HG02571 (cell line): ENCODE data around the gene ACVR1B.

Experiments
- ATAC-seq: cut with Tn5 transposase; IDR thresholded peaks from one replicate; pipeline ENCODE4 v1.9.1; 2021; ENCODE audit warnings: mild to moderate bottlenecking, moderate library complexity; ENCODE audit not compliant: unreplicated experiment

The ACVR1B gene

DNA sequence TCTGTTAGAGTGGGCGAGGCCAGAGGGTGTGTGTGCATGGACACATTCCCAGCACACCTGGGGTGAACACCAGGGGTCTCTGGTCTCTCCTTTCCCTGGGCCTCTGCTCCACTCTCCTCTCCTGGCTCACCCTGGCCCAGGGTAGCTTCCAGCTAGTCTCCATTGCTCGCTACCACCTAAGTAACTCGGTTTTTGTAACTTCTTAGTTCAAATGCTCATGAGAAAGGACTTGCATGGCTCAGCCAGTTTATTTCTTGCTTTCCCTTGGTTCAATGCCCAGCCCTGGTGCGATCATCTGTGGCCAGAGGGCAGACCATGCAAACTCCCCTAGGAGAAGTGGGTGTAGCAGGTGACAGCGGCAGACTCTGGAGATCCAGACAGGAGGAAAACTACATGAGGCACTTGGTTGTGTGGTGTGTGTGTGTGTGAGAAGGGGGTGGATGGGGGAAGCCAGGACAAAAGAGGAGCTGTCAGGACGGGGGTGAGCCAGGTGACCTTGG is 8.9 kb upstream of the ACVR1B start:
- ATAC-seq: no peak

DNA sequence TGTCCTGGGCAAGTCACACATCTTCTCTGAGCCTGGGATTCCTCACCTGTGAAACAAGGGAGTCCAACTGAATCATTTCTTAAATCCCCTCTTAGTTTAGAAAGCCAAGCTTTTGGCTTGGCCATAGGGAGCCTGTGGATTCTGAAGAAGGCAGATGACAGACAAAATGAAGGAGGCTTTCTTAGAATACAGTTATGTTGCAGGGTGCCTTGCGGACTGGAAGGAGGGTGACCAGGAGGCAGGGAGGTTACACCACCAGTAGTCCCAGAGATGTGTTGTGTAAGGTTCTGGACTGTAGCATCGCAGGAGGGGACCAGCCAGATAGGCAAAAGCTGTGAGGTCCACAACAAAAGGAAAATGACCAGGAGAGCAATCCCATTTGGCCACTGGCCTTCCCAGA is 8.2 kb upstream of the ACVR1B start:
- no peak for ATAC-seq

DNA sequence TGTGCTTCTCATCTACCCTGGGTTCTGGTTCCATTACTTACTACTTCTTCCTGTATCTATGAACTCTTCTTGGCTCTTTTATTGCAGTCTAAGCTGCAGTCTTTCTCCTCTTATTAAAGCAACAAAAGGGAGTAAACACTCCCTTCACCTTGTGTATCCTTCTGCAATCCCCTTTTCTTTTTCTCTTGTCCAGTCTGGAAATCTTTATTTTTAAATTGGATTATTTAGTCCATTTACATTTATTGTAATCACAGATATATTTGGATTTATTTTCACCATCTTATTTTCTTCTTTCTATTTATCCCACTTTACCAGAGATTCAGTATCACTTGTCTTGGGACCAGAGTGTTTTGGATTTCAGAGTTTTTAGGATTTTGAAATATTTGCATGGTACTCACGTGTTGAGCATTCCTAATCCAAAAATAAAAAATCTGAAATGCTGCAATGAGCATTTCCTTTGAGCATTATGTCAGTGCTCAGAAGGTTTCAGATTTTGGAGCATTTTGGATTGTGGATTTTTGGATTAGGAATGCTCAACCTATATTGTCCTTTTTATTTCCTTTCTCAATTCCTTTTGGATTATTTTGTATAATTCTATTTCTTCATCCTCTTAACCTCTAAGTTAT is 6.8 kb upstream of the ACVR1B start:
- ATAC-seq: no peak

DNA sequence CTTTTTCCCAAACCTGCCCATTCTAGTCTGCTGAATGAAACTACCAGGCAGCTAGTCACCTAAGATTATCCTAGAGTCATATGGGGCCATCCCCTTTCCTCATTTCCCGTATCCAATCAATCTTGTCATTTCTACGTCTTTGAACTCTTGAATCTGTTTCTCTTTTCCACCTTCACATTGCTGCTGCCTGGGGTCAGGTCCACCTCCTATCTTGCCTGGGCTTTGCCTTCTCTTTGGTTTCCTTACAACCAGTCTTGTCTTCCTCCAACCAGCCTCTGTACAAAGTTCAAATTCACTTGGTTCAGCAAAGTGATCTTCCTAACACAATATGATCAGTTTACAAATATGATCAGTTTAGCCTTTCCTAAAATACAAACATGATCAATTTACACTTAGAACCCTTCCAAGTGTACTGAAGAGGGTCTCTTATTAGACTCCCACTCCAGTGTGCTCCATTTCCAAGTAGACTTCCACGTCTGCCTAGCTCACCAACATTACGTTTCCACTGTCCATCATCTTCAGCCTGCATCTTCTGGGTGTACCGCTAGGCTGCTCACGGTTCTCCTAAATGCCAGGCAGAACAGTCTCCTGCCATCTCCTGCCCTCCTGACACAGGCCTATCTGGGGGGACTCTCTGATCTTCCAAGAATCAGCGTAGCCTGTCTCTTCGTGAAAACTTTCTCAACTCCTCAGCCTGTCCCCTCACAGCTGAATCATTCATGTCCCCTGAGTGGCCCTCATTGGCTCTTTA is 4.1 kb upstream of the ACVR1B start:
- ATAC-seq: no peak

DNA sequence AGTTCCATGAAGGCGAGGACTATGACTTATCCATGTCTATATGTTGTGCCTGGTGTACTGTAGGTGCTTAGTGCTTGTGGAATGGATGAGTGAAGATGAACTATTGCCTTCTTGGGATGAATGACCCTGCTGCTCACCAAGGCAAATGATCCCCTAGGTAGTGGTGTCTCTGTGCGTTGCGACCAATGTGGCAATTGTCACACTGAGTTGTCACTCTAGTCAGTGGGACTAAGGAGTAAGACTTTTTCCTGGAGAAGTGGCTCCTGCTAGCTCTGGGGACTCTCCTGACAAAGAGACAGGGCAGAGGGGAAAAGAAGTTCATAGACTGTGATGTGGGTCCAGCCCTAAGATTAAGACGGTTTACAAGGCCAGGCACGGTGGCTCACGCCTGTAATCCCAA is 3.4 kb upstream of the ACVR1B start:
- no peak for ATAC-seq

DNA sequence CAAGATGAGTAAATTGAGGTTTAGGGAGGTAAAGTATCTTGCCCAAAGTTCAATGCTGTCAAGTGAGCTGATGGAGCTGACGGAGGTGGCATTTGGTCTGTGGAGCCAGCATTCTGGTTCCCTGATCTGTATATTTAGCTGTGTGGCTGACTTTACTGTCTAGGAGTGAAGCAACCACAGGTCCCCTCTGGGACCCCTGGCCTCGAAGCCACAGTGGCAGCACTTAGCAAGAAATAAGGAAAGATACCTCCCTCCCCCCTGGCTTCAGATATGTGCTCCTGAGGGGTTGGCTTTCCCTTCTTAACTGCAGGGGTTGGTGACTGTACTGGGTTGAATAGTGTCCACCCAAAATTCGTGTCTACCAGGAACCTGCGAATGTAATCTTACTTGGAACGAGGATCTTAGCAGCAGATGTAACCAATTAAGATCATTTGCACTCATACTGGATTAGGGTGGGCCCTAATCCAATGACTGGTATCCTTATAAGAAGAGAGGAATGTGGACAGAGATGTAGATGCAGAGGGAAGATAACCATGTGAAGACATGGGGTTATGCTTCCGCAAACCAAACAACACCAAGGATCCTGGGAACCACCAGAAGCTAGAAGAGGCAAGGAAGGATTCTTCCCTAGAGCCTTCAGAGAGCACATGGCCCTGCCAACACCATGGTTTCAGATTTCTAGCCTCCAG is 2.0 kb upstream of the ACVR1B start:
- ATAC-seq: no peak

DNA sequence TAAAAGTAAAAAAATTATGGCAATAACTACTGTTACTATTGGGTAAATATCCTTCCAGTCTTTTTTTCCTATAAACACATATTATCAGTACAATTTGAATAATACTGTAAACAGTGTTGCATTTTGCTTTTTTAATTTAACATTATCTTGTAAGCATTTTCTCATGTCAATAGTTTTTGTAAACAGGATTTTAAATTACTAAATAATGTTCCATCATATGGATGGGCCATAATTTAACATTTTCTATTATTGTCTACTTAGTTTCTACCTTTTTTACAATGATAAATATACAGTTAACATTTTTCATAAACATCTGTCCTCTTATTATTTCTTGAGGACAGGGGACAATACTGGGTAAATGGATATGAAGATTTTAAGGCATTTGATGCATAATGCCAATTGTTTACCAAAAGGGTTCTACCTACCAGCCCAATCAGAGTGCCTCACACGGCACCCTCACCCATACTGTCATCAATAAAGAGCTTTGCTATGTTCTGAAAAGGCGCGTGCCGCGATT is 759 bp upstream of the ACVR1B start:
- ATAC-seq: no peak

DNA sequence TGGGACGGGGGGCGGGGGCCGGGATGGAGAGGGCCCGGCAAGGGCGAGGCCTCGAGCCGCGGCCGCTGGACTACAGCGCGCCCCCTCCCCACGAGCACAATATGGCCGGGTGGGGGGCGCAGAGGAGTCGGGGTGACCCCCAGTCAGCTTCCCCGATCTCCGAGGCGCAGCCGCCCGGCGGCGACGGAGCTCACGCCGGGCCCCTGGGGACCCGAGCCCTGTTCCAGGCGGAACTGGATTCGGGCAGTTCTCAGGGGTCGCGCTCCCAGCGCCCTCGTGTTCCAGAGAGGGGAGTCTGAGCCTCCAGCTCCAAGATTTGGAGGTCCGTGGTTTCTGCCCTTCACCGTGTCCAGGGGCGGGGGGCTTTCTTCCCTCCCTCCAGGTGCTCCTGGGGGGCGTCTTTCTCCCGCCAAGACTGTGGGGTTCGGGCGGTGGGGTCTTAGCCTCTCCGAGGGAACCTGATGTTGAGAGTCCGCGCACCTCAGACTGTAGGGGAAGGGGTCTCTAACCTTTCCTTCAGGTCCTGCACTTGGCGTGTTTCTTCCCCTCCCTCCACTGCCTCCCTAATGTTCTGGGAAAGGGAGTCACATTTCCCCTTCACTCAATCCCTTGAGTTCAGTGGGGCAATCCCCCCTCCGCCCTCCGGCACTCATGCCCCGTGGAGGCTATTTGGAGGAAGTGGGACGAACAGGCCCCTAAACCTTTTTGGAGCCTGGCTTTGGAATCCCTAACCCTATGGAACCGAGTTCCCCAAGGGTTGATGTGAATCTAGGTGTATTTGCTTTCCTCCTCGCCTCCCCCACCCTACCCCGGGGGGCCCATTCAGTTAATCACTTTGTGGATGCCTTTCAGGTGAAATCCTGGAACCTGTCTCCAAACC is 584 bp downstream of the ACVR1B start:
- no peak for ATAC-seq

DNA sequence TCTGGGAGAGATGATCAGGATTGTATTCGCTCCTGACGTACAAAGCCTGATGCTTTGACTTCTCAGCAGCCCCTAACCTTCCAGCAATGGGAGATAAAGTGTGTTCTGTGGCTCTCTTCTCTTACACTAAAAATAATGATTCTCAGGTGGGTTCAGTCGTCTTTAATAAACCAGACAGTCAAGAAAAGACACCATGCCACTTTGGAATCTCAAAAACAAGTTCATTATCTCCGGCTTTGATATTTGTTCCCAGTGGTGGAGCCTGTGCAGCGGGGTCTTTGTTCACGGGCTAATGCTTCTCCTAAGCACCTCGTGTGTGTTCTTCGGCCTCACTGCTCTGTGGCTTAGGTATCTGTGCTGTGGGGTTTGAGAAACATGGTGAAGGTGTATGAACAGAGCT is 1.6 kb downstream of the ACVR1B start:
- ATAC-seq: no peak

DNA sequence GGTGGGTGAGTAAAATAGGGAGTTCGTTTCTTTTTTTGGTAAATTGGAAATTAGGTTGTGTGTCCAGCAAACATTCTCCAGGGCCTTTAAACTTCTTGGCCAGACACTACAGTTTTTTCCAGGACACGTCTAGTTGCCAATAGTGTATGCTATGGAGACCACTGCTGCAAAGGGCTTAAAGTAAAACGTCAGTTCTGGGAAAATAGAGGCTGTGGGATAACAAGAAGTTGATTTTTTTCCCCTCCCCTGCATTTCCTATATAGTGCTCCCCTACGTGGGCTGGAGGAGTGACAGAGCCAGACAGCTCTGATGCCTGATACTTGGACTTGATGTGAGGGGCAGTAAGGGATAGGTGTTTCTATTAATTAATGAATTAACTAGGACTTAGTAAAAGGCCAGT is 2.4 kb downstream of the ACVR1B start:
- no peak for ATAC-seq

DNA sequence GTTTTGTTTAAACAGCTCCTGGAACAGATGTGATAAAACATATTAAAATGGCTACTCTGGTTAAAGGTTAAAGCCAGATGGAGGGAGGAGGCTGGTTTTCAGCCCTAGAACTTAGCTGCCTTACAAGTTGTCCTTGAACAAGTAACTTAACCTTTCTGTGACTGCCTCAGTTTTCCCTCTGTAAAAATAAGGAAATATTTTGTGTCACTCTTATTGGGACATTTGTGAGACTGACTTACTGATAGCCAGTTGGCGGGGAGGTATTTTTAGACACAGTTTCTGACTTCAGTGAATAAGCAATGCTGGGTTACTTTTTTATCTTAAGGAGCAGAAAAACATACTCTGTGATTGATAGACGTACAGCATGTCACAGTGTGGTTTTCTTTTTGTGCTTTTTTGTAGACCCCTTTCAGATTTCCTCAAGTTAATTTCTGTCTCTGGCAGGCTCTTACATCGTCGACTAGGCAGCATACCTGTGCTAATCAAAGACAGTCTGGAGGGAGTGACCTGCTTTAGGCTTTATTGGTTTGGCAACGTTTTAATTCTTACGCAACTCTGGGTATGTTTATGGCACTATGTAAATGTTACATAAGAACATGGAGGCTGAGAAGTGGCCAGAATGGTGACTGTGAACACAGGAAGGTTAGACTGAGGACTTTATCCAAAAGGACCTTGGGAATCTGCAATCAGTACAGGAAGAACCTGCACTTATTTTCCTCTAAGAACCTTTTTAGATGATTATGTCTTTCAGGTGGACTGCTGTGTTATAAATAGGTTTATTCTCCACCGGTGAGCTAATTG is 3.3 kb downstream of the ACVR1B start:
- ATAC-seq: no peak

DNA sequence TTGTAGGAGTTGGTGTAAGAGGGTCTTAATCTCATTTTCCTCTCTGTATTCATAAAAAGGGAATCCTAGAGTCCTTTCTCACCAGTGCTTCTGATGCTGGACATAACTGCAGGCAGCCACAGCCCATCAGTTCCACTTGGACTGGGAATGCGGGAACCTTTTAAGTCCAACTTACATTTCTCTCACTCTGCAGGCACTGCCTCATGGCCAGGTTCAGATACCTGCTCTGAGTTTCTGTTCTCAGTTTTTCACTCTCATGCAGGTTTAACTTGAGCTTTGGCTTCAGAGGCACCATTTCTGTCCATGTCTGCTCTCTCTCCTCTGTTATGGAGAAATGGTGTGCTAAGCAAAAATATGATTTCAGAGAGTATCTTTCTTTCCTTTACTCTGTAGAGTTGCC is 4.2 kb downstream of the ACVR1B start:
- ATAC-seq: no peak

DNA sequence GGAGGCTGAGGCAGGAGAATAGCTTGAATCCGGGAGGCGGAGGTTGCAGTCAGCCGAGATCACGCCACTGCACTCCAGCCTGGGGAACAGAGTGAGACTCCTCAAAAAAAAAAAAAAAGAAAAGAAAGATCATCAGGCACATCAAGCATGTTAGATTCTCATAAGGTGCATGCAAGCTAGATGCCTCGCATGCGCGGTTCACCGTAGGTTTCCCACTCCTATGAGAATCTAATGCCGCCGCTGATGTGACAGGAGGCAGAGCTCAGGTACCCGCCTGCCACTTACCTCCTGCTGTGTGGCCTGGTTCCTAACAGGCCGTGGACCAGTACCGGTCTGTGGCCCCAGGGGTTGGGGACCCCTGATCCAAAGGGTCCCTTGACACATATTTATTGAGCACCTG is 7.0 kb downstream of the ACVR1B start:
- ATAC-seq: no peak

DNA sequence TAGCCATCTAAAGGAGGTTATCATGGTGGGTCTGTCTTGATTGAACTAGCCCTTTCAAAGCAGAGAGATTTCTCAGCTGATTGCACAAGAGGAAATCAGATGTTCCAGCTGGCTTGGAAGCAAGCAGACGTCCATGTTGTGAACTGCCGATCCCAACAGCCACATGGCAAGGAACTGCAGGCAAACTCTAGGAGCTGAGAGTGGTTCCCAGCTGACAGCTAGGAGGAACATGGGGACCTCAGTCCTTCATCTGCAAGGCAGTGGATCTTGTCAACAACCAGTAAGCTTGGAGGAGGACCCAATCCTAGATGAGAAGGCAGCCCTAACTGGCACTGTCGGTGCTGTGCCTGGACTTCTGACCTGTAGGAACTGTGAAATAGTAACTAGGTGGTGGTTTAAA is 7.7 kb downstream of the ACVR1B start:
- ATAC-seq: no peak

DNA sequence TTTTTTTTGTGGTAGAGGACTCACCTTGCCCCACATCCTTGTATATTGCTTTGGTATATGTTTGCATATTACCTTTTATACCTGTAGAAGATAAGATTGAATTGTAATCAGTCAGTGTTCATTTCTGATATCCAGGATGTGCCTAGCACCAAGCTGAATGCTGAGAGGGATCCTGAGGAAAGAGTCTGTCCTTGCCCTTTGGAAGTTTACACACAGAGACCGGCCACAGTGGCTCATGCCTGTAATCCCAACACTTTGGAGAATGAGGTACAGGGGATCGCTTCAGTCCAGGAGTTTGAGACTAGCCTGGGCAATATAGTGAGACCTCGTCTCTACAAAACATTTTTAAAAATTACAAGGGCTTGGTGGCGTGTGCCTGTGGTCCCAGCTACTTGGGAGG is 8.4 kb downstream of the ACVR1B start:
- no peak for ATAC-seq

DNA sequence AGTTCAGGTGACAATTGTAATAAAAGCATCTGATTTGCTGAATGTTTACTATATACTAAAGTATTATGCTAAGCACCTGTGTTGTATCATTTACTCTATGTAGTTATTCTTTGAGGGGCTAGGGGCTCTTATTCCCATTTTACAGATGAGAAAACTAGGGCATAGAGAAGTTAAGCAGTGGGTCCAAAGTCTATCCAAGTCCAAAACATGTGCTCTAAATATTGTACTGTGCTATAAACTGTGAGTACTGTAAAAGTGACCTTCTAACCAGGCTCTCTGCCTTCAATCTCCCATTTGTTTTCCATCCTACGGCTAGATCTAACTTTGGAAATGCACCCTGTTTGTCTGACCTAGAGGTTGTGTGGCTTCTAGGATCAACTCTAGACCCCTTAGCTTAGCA is 9.0 kb downstream of the ACVR1B start:
- ATAC-seq: no peak

DNA sequence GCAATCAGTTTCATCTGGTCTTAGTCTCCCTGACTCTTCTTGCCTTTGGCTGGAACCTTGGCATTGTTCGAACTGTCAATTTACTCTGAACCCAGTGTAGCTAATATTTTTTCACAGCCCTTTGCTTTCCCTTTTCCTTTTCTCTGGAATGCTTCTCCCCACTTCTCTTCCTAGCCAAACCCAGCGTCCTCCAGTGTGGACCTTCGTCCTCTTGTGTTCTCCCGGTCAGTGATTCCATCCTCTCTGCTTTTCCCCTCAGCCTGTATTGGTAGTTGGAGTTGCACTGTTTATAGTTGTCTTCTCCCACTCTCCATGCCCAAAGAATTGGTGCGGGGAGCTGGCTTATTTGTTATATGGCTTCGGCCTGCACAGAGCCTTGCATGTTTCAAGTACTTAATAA is 9.4 kb downstream of the ACVR1B start:
- no peak for ATAC-seq

DNA sequence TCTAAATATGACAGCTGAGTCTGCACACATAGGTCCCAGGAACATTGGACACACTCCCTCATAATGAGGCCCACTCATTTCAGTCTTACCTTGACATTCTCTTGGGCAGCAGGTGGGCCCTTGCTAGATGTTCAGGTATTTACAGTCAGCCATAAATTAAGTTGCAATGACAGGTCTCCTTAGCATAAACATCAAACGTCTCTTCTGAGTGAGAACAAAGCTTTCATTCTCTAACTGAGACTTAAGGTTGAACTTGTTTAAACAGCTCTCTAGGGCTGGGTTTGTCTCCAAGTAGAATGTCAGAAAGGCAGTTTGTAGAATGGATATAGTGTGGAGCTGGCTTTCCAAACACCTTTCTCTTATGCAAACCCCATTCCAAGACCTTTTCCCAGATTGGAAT is 10.3 kb downstream of the ACVR1B start:
- ATAC-seq: no peak

DNA sequence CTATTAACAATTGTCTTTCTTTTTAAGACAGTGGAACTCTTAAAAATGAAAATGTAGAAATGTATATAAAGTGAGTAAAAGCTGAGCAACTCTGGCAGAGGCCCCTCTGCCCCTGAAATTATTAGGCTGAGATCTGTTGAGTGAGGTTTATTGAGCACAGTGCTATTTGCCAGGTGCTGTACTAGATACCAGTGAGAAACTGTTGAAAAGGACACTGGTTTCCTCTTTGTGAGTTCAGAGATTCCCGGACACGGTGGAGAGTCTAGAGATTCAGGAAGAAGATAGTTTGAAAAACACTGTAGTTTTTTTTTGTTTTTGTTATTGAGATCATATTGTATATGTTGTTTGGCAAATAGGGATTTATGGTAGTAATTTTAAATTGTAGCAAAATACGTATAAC is 11.2 kb downstream of the ACVR1B start:
- no peak for ATAC-seq

DNA sequence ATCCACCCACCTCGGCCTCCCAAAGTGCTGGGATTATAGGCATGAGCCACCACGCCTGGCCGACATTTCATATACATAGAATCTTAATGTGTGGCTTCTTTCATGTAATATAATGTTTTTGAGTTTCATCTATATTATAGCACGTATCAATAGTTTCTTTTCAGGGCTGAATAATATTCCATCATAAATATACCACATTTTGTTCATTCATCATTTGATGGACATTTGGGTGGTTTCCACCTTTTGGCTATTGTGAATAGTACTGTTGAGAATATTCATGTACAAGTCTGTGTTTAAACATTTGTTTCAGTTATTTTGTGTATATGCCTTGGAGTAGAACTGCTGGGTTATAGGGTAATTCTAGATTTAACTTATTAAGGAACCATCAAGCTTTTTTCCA is 12.0 kb downstream of the ACVR1B start:
- ATAC-seq: no peak
